ENCODE results near the gene CARS2. TPM values are rescaled to one million over a fixed set of nuclear protein-coding genes. Genes with fewer than 3 reads are reported as not detected.

CARS2 gene
- total and polyA plus RNA-seq, 2 of the 8 experiments (the other 6 are each of a cell fraction or from before 2014, with no cell fraction given) = 47.7 to 55.9 TPM

DNA sequence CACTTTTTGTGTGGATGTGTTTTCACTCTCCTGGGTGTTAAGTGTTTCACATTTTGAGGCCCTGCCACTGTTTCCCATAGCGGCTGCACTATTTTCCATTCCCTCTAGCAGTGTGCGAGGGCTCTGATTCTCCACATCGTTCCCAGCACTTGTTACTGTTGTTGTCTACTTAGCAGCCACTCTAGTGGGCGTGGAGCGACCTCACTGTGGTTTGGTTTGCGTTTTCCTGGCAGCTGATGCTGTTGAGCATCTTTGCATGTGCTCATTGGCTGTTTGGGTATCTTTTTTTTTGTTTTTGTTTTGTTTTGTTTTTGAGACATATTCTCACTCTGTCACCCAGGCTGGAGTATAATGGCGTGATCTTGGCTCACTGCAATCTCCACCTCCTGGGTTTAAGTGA is 76.2 kb downstream of the CARS2 start:
- Histone ChIP-seq H3K9me3 (ENCODE audit: insufficient read depth in 2 of 2, low read depth in 1 of 2, low read length in 1 of 2) (no peaks in the 10 kb centered on the region), H2BK5ac (ENCODE audit: low read depth, low read length) (no peak overlapping the region), H3K9ac (replicated peaks in 1 of 4; ENCODE audit: extremely low read depth in 1 of 4, low read depth in 3 of 4, low read length in 3 of 4) (no peak overlapping the region), H3K79me1 (ENCODE audit: low read depth, low read length) (peaks cover 8% of the 10 kb centered on the region), H4K20me1 (replicated peaks in 1 of 2; ENCODE audit: control insufficient read depth in 1 of 2, insufficient read depth in 2 of 2, low read length in 2 of 2) (peaks cover 9 to 23% of the 10 kb centered on the region in 2 experiments), H4K91ac (replicated peaks; ENCODE audit: insufficient read length, low read length) (no peak overlapping the region), H3K18ac (ENCODE audit: extremely low read depth, low read length) (no peak overlapping the region), H3K36me3 (ENCODE audit: control insufficient read depth in 2 of 4, insufficient read depth in 4 of 4, low read length in 3 of 4) (peaks cover 0 to 5% (median 3%) of the 10 kb centered on the region in 4 experiments; a peak in 4 of 8 replicates), H4K5ac (ENCODE audit: insufficient read length, low read depth, low read length) (no peak overlapping the region), H3K4ac (replicated peaks; ENCODE audit: insufficient read length, low read depth, low read length) (no peak overlapping the region), H2BK15ac (ENCODE audit: low read length) (no peak overlapping the region), H2BK120ac (replicated peaks; ENCODE audit: low read depth, low read length) (no peak overlapping the region), H2AK5ac (ENCODE audit: low read depth, low read length) (no peak overlapping the region), H3K4me2 (ENCODE audit: insufficient read depth in 1 of 2, low read depth in 2 of 2, low read length in 2 of 2) (no peak overlapping the region), H3K27me3 (replicated peaks in 1 of 4; ENCODE audit: control insufficient read depth in 3 of 4, extremely low read depth in 1 of 4, insufficient read depth in 3 of 4, low read length in 3 of 4) (no peaks in the 10 kb centered on the region), H3K4me3 (ENCODE audit: extremely low read depth in 1 of 4, insufficient read depth in 2 of 4, low read depth in 3 of 4, low read length in 4 of 4) (no peak overlapping the region), H2BK20ac (ENCODE audit: low read length) (no peak overlapping the region), H4K8ac (ENCODE audit: extremely low read depth, insufficient read depth, low read length) (no peak overlapping the region), H3K27ac (ENCODE audit: low read depth, low read length) (no peak overlapping the region), H2AFZ (ENCODE audit: low read length) (no peak overlapping the region), H3K4me1 (replicated peaks in 1 of 4; ENCODE audit: control insufficient read depth in 3 of 4, insufficient read depth in 4 of 4, low read length in 3 of 4) (no peaks in the 10 kb centered on the region; a peak in 1 of 7 replicates), H3K14ac (ENCODE audit: insufficient read length) (no peak overlapping the region), H3K56ac (replicated peaks; ENCODE audit: insufficient read length, low read depth, low read length) (no peak overlapping the region), H3K79me2 (ENCODE audit: control insufficient read depth in 1 of 2, insufficient read depth in 2 of 2, low read length in 2 of 2) (peaks cover 0 to 56% of the 10 kb centered on the region in 2 experiments; a peak in 3 of 4 replicates), H3K23ac (ENCODE audit: insufficient read length) (no peak overlapping the region), H2BK12ac (ENCODE audit: low read depth, low read length) (no peak overlapping the region), H3K23me2 (ENCODE audit: low read depth, low read length) (no peaks in the 10 kb centered on the region)
- FAIRE-seq = no peak
- WGBS, 2 experiments (ENCODE audit: extremely low coverage in 1 of 2, insufficient coverage in 1 of 2, insufficient read length in 1 of 2, insufficient replicate concordance in 2 of 2, low coverage in 1 of 2, low lambda C conversion rate in 2 of 2, missing lambda C conversion rate in 1 of 2) = 89% methylated on average over 7 of the region's 7 CpGs; no CpG with 5 or more reads in 1 of the 2 experiments
- TF ChIP-seq FOSL1 (IDR thresholded peaks at IDR 0.05; ENCODE audit: insufficient read depth, low read depth, low read length) (no peak), SP1 (IDR thresholded peaks at IDR 0.05; ENCODE audit: low read depth, low read length) (no peak), KDM4A (IDR thresholded peaks at IDR 0.05; ENCODE audit: low read depth, low read length, severe bottlenecking) (no peak), RAD21 (IDR thresholded peaks at IDR 0.05 in 1 of 2, conservative IDR thresholded peaks at IDR 0.05 in 1 of 2; ENCODE audit: low read depth in 2 of 2, low read length in 2 of 2) (no peak), JUND (IDR thresholded peaks at IDR 0.05; ENCODE audit: low read length) (no peak), RXRA (IDR thresholded peaks at IDR 0.05; ENCODE audit: insufficient read depth, low read depth, low read length) (no peak), SUZ12 (IDR thresholded peaks at IDR 0.05; ENCODE audit: low read length) (no peak), HDAC2 (IDR thresholded peaks at IDR 0.05; ENCODE audit: borderline replicate concordance in 1 of 2, low read depth in 2 of 2, low read length in 2 of 2) (no peak)
- TF ChIP-seq, protein P1, sequence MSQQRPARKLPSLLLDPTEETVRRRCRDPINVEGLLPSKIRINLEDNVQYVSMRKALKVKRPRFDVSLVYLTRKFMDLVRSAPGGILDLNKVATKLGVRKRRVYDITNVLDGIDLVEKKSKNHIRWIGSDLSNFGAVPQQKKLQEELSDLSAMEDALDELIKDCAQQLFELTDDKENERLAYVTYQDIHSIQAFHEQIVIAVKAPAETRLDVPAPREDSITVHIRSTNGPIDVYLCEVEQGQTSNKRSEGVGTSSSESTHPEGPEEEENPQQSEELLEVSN (IDR thresholded peaks at IDR 0.05) = no peak
- ChIA-PET CTCF (ENCODE audit: partially characterized antibody) (interaction anchor here (1.6 to 2.1 kb wide), 2 partner anchors 11 to 16 kb away, joined by 4 to 8 read pairs; no protein-coding TSS in a partner anchor), POLR2A (ENCODE audit: partially characterized antibody) (interaction anchor here (1.0 kb wide), 1 partner anchor 19 kb away, joined by 3 read pairs; no protein-coding TSS in a partner anchor)
- no peak for DNase-seq (ENCODE audit: low read depth in 1 of 2, low spot score in 2 of 2)

Measured in H1 (cell line).